HG03520 (cell line): ENCODE measurements around the gene DIPK1C.
"Not testable (repeated sequence)": the region's sequence is repeated elsewhere in the genome, so short reads cannot be mapped to it uniquely, and the experiment has no call there.

Source experiments
- ATAC-seq: cut with Tn5 transposase; IDR thresholded peaks from one replicate; pipeline ENCODE4 v1.9.1; 2021; ENCODE audit warnings: mild to moderate bottlenecking, moderate library complexity; ENCODE audit not compliant: unreplicated experiment

DIPK1C gene

GRCh38 chr18:74457043-74457724 lies at the start of gene DIPK1C:
Gene DIPK1C (minus strand): TSS chr18:74457308. CDS start chr18:74457259, 49 bp downstream.
- ATAC-seq, result no peak

DNA sequence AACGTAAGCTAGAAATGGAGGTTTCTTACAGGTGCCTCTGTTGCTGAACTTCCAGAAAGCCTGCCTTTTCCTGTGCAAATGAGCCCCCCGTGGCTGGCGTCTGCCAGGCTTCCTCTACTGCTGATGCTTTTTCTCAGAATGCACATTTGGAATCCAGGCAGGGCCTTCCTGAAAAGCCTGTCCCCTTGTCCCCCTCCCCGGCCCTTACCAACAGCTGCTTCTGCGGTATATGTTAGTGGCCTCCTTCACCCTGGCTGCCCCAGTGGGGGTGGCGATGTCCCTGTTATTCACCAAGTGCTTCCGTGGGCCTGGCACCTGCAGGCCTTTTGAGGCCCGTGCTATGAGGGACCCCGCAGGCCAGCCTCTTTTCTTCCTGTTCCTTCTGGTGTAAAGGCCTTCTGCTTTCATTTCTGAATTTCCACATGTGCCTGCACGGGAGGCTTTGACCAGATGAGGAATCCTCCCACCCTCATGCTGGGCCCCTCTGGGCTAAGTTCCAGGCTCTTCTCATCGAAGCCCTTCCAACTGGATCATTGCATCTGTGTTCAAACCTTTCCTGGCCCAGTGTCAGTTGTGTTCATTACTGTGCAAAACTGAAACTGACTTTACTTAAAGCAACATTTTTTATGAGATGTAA lies 49.5 kb upstream of the DIPK1C start:
- ATAC-seq, result no peak

DNA sequence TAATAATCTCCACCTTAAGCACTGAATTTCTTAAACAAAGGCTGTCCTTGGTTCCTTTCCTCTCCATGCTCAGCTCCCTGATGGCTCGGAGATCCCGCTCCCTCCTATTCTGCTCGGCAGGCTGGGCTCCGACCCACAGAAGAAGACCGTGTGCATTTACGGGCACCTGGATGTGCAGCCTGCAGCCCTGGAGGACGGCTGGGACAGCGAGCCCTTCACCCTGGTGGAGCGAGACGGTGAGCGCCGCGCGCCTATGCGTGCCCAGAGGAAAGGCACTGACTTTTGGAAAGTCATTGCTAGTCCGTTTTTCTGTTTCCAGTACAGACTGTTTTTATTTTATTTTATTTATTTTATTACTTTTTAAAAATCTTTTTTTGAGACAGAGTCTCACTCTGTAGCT lies 48.7 kb upstream of the DIPK1C start:
- ATAC-seq, result no peak

DNA sequence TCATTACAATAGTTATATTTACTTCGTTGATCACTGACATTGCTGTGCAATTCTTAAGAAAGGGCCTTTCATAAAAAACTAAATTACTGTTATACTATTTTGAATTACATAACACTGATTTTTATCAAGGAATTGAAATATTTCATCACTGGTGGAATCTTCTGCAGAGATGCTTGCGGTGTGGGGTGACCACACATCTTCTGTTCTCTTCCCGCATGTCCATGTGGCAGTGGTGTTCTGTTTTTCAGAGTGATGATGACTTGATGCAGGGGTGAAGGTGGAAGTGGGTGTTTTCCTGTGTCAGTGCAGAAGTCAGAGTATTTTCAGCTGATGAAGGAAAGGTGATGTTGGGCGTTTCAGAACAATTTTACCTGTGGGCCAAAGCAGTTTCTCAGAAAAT lies 46.0 kb upstream of the DIPK1C start:
- ATAC-seq, result no peak

DNA sequence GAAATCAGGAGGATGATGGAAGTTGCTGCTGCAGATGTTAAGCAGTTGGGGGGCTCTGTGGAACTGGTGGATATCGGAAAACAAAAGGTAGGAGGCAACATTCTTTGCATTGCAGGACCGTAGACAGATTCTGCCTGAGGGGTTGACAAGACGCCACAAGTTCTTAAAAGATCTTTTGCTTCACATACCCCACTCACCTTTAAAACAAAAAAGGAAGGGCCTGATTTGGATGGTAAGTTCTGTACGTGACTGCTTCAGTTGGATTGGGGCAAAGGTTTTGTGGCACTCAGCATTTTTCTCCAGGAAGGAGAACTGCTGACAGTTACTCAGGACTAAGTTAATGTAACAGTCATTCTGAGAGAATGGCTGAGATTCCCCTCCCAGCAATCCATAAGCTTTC lies 44.3 kb upstream of the DIPK1C start:
- ATAC-seq, result no peak

GRCh38 chr18:74500774-74501173 lies 43.7 kb upstream of the DIPK1C start:
- not testable (repeated sequence) for ATAC-seq

GRCh38 chr18:74500372-74500771 lies 43.3 kb upstream of the DIPK1C start:
- no peak for ATAC-seq

DNA sequence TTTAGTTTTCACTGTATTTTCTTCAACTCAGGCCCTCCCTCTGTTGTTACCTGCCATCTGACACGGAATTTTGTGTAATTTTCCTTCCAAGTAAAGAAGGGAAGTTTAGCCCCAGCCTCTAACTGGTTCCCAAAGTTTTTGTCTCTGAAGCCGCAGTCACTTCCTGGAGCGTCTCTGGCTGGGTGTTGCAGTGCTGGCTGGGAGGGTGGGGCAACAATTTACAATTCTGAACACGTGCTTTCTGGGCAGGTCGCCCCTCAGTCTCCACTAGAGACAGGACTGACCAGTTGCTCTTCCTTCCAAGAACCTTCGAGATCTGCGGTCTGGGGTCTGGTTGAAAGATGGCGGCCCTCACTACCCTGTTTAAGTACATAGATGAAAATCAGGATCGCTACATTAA lies 42.5 kb upstream of the DIPK1C start:
- peak; percentile 25 for ATAC-seq

DNA sequence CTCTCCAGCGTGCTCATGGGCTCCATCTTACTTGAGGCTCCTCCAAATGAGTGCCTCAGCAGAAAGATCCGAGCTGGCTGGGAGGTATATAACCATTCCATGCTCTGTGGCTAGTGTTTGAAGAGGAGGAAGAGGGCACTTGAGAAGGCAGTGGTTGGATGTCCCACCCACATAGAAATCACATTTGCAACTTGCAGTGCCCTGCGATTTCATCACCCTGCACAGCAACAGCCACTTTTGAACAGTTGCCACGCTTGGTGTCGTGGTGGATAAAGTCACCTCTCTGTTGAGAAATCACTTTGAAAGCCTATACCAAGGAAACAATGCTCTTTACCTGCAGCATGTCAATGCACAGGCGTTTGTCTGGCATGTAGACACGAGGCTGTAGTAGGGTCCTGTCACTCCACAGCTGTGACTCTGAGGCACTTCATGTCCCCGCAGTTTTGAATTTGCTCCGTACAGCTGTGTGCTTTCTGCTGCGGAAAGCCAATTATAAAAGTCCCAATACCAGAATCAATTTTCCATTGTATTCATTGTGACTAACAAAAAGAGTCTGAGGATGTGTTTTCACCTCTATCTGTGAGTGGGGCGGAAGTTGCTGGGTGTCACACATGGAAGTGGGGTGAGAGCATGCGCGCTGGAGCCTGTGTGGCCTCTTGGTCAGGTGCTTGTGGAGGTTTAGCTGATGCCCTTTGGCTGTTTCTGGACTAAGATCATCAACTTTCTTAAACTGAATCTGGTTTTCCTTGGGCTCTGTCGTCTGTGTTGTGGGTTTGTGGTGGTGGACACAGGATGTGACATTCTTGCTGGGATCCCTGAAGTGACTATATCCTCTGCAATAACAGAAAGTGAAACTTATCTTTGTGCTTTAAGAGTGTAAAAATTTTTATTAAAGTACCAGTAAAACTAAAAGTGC lies 41.9 kb upstream of the DIPK1C start:
- ATAC-seq, result peak; percentile 31

GRCh38 chr18:74497778-74498177 lies 40.7 kb upstream of the DIPK1C start:
- no peak for ATAC-seq

DNA sequence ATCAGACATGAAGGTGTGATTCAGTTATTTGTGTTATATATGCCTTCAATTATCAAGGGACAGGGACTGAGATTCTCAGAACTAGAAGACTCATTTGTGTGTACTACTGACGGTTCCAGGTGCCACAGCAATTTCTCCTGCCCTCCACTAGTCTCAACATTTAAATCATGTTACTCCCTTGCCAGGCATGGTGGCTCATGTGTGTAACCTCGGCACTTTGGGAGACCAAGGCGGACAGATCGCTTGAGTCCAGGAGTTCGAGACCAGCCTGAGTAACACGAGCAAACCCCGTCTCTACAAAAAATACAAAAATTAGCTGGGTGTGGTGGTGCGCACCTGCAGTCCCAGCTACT lies 40.2 kb upstream of the DIPK1C start:
- ATAC-seq, result no peak

DNA sequence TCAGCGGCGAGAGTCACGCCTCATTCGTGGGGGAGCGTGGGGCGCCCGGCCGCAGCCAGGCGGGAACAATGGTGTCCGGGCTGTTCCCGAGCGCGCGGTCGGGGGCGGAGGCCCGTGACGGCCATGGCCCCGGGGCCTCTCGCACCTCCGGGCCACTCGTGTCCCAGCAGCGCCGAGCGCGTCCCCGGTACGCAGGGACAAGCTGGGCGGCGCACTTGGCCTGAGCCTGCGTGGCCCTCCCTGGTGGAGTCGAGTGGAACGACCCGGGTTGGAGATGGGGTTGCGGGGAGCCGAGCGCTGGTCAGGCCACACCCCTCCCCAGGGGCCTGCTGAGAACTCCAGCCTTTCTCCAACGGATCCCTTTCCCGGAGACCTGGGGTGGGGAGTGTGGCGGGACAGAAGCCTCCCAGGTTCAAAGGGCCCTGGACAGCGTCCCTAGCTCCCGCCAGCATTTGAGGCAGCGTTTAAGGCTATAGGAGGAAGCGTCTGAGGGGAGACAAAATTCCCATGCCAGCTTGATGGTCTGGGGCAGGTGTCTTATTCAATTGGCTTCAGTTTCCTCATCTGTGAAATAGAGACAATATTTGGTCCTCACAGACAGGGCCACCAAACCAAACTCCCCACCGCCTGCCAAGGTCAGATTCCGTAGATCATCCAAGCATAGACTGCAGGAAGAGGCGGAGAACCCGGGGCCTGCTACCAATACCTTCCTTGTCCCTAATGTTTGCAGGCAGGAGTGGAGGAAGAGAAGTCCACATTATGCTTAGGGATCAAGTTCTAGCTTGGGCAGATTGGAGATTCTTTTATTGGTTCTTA lies 39.6 kb upstream of the DIPK1C start:
- ATAC-seq, result peak; percentile 29

GRCh38 chr18:74495581-74496507 lies 38.7 kb upstream of the DIPK1C start, which contains the start of gene CNDP2:
Gene CNDP2 (plus strand): TSS chr18:74496363. CDS start chr18:74499974, 3,611 bp downstream.
- peak; percentile 61 for ATAC-seq

DNA sequence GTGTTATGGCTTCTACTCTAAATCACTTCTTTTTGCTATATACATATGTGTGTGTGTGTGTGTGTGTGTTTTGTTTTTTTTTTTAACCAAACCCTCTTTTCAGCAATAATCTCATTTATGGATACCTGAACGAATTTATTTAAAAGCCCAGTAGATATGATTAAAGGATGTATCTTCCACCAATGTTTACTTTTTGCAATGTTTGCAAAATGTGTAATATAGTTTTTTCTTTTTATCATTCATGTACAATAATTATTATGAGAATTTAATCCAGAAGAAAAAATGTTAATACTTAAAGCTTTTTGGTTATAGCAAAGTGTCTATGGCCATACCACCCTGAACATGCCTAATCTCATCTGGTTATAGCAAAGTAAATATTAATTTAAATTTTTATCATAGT lies 37.4 kb upstream of the DIPK1C start:
- ATAC-seq, result no peak

GRCh38 chr18:74493689-74494088 lies 36.6 kb upstream of the DIPK1C start:
- peak; percentile 31 for ATAC-seq

- no peak for ATAC-seq
Observed at GRCh38 chr18:74492259-74492658, 35.2 kb upstream of the DIPK1C start.

GRCh38 chr18:74489676-74490075 lies 32.6 kb upstream of the DIPK1C start:
- ATAC-seq, result no peak

DNA sequence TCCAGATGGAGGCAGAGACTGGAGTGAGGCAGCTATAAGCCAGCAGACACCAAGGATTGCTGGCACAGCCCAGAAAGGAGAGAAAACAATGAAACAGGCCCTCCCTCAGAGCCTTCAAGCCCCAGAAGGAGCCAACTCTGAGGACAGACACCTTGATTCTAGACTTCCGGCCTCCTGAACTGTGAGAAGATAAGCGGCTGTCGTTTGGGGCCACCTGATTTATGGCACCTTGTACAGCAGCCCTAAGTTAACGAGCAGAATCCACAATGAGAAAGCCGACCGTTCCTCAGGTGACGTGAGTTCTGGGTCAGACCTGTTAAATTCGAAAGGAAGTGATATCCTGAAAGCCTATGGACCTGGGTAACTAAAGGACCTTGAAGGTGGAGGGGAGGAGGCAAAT lies 31.8 kb upstream of the DIPK1C start:
- ATAC-seq, result no peak

- ATAC-seq, result no peak
Observed at GRCh38 chr18:74488354-74488753, 31.2 kb upstream of the DIPK1C start.
